OCI-LY1 (cell line): ENCODE results near the gene RUNX3.

Source experiments
- CTCF ChIP-seq: fragments of 200-600 bp; sonication (generic), shearing (Covaris generic); IDR thresholded peaks from 2 replicates; pipeline ENCODE4 v1.5.1; 2017; ENCODE audit warnings: mild to moderate bottlenecking, antibody characterized with exemption, low read length, moderate library complexity, mixed read lengths
- EZH2 ChIP-seq: fragments of 200-600 bp; sonication (generic), shearing (Covaris generic); IDR thresholded peaks from 2 replicates; pipeline ENCODE4 v1.8.0; 2017; ENCODE audit warnings: borderline replicate concordance, mixed run types, mild to moderate bottlenecking, antibody characterized with exemption, low read length, moderate library complexity, mixed read lengths

GRCh38 chr1:24949331-24949881 lies 19.3 kb upstream of the RUNX3 start:
- no peak for TF ChIP-seq CTCF
- TF ChIP-seq EZH2 = no peak
